Ascending aorta (tissue), 2 donors: ENCODE measurements around the gene CDCA8. TPM values are rescaled to one million over a fixed set of nuclear protein-coding genes. Genes with fewer than 3 reads are reported as not detected.
A peak's percentile ranks its signal among the peaks of the same experiment; 100 is the strongest.
"Not testable (repeated sequence)": the region's sequence is repeated elsewhere in the genome, so short reads cannot be mapped to it uniquely, and the experiment has no call there.

Experiments
- DNase-seq, 2 donors: peaks; one replicate each; pipeline ENCODE4 v3.0.0-alpha.2; 2019; ENCODE audit warnings: low spot score in 2 of 2
- H3K27ac ChIP-seq, 2 donors: fragments of 200-600 bp; sonication (generic); one replicate each; pipeline ENCODE4 v1.5.1; 2016 to 2017; ENCODE audit warnings: mild to moderate bottlenecking in 1 of 2
- H3K27me3 ChIP-seq: fragments of 200-600 bp; sonication (generic); one replicate; pipeline ENCODE4 v1.5.1; 2017
- H3K36me3 ChIP-seq, 2 donors: fragments of 200-600 bp; sonication (generic); one replicate each; pipeline ENCODE4 v1.5.1; 2016
- H3K4me1 ChIP-seq, 2 donors: fragments of 200-600 bp; sonication (generic); one replicate each; pipeline ENCODE4 v1.5.1; 2016 to 2017; ENCODE audit warnings: mild to moderate bottlenecking in 1 of 2
- H3K4me3 ChIP-seq, 2 donors: fragments of 200-600 bp; sonication (generic); one replicate each; pipeline ENCODE4 v1.5.1; 2016 to 2017; ENCODE audit warnings: mild to moderate bottlenecking in 1 of 2
- H3K9me3 ChIP-seq, 2 donors: fragments of 200-600 bp; sonication (generic); one replicate each; pipeline ENCODE4 v1.5.1; 2016
- intact Hi-C: fragments of 100-400 bp; cut with DNase I; formaldehyde crosslinking; loops from one replicate; pipeline ENCODE4 v1.15.1; 2023
- total RNA-seq: library from RNA; depleted of rRNA; stranded (reverse); fragments of >200 nt; gene quantifications from one replicate; pipeline ENCODE4 v1.1.0, GENCODE V29; 2016
- TF ChIP-seq, protein P1 (sequence below), 3 experiments: fragments of 200-600 bp in 2 of 3; fragments of 450-650 bp in 1 of 3; sonication (generic) in 2 of 3; IDR thresholded peaks; one replicate each; pipeline ENCODE4 v1.5.1; 2016 to 2019; ENCODE audit warnings: antibody characterized with exemption in 3 of 3, mild to moderate bottlenecking in 1 of 3, moderate library complexity in 1 of 3

Gene CDCA8
- total RNA-seq, 1 donor from 2014 or later, result 0.75 TPM

DNA sequence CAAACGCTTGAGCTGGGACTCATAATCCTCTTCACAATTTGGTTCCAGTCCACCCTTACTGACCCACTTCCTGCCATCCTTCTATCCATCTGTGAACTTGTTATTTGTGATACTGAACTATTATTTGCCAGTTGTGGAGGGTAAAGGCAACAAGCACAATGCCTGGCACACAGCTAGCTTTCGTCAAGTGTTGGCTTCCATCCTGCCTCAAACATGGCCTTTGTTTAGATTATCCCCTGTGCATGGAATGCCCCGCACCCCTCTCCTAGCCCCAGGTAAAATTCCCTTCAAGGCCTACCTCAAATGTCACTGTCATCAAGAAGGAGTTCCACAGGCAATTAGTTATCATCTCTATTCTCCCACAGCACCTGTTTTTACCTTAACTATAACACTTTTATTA lies 11.4 kb upstream of the CDCA8 start:
- H3K9me3 ChIP-seq, result no peaks in the 10 kb centered on the region
- no peak for DNase-seq
- H3K4me1 ChIP-seq, result no peaks in the 10 kb centered on the region
- peaks cover 14 to 33% of the 10 kb centered on the region in 2 donors for H3K36me3 ChIP-seq
- H3K27ac ChIP-seq, result no peak overlapping the region
- H3K4me3 ChIP-seq, result no peak overlapping the region
- TF ChIP-seq, protein P1, sequence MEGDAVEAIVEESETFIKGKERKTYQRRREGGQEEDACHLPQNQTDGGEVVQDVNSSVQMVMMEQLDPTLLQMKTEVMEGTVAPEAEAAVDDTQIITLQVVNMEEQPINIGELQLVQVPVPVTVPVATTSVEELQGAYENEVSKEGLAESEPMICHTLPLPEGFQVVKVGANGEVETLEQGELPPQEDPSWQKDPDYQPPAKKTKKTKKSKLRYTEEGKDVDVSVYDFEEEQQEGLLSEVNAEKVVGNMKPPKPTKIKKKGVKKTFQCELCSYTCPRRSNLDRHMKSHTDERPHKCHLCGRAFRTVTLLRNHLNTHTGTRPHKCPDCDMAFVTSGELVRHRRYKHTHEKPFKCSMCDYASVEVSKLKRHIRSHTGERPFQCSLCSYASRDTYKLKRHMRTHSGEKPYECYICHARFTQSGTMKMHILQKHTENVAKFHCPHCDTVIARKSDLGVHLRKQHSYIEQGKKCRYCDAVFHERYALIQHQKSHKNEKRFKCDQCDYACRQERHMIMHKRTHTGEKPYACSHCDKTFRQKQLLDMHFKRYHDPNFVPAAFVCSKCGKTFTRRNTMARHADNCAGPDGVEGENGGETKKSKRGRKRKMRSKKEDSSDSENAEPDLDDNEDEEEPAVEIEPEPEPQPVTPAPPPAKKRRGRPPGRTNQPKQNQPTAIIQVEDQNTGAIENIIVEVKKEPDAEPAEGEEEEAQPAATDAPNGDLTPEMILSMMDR (IDR thresholded peaks at IDR 0.05), result no peak
- H3K27me3 ChIP-seq, result no peaks in the 10 kb centered on the region
- intact Hi-C loops, result loop anchor here (5.0 kb wide), 1 partner anchor 229 kb away; no protein-coding TSS in a partner anchor

DNA sequence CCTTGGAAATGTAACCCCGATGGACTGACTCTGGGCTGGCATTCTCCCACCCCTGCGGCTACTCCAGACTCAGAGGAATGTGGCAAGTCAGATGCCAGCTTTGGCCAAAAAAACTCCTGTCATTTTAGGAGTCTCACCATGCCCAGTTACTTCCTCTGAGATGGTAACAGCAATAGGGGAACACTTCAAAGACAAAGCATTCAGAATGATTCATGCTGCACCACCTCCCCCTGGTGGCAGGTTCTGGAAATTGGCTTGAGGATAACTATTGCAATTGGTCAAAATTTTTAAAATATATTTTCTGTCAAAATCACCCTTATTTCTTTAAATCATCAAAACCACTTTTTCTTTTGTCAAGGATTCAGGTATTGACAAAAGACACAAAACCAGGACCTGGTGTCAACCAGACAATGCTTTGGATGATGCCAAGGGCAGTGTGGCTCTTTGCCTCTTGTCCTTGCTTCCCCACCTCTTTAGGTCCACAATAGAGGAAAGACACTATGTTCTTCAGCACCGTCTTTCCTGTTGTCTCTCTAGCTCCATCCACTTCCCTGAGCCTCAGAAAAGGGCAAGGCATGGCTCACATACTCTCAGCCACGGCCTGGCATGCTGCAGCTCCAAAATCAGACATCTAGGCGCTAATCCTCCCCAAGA lies 9.9 kb upstream of the CDCA8 start:
- peak in 1 of 2 donors; percentile 84 for DNase-seq
- Histone ChIP-seq H3K4me3 (no peak overlapping the region), H3K4me1 (no peaks in the 10 kb centered on the region), H3K27me3 (no peaks in the 10 kb centered on the region), H3K36me3 (peaks cover 14 to 46% of the 10 kb centered on the region in 2 donors), H3K9me3 (no peaks in the 10 kb centered on the region), H3K27ac (peak overlapping the region in 1 of 2 donors; percentile 44)
- TF ChIP-seq, protein P1 (IDR thresholded peaks at IDR 0.05), result peak; percentile 67 to 85 (median 76)
- intact Hi-C loops, result loop anchor here (2.0 to 5.0 kb wide), 2 partner anchors 88 to 230 kb away; partner anchors contain the start of gene GNL2

DNA sequence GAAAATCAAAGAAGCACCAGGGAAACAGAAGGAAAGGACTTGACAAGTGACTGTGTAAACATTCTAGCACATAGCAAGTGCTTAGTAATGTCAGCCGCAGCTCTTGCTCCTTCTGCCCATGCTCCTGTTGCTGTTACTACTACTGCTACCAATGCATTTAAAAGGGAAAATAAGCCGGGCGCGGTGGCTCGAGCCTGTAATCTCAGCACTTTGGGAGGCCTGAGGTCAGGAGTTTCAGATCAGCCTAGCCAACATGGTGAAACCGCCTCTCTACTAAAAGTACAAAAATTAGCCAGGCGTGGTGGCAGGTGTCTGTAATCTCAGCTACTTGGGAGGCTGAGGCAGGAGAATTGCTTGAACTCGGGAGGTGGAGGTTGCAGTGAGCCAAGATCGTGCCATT lies 8.1 kb upstream of the CDCA8 start:
- H3K36me3 ChIP-seq, result peaks cover 14 to 49% of the 10 kb centered on the region in 2 donors
- intact Hi-C loops, result loop anchor here (5.0 kb wide), 1 partner anchor 232 kb away; no protein-coding TSS in a partner anchor
- H3K9me3 ChIP-seq, H3K27me3 ChIP-seq, H3K27ac ChIP-seq, H3K4me3 ChIP-seq, DNase-seq, H3K4me1 ChIP-seq: not testable (repeated sequence)

DNA sequence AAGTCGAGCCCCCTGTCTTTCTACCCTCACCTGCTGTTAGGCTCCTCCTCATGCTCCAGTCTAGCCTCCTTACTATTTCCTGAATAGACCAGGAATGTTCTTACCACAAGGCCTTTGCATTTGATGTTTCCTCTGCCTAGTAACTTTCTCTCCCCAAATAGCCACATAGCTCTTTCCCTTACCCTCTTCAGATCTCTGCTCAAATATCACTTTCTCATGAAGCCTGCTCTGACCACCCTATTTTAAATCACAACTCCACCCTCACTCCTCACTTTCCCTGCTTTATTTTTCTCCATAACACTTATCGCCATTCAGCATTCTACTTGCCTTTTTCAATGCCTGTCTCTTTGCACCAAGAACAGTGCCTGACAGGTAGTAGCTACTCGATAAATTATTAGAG lies 6.6 kb upstream of the CDCA8 start:
- peaks cover 14 to 49% of the 10 kb centered on the region in 2 donors for H3K36me3 ChIP-seq
- no peaks in the 10 kb centered on the region for H3K27me3 ChIP-seq
- TF ChIP-seq, protein P1 (IDR thresholded peaks at IDR 0.05), result no peak
- no peak for DNase-seq
- H3K4me3 ChIP-seq, result no peak overlapping the region
- H3K9me3 ChIP-seq, result no peaks in the 10 kb centered on the region
- intact Hi-C loops, result no loop called here
- peaks cover 7 to 10% of the 10 kb centered on the region in 2 donors for H3K4me1 ChIP-seq
- H3K27ac ChIP-seq, result no peak overlapping the region

DNA sequence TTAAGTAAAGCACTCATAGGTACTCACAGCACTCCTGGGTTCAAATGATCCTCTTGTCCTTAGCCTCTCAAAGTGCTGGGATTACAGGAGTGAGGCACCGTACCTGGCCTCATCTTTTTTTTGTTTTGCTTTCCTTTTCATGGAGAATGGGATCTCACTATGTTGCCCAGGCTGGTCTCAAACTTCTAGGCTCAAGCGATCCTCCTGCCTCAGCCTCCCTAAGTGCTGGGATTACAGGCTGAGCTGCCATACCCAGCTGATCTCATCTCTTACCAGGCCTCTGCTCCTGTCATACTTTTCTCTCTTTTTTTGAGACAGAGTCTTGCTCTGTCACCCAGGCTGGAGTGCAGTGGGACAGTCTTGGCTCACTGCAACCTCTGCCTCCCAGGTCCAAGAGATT lies 4.6 kb upstream of the CDCA8 start:
- H3K27ac ChIP-seq, H3K27me3 ChIP-seq, H3K4me3 ChIP-seq, intact Hi-C loops, H3K9me3 ChIP-seq, DNase-seq: not testable (repeated sequence)
- H3K36me3 ChIP-seq, result peaks cover 14 to 40% of the 10 kb centered on the region in 2 donors
- H3K4me1 ChIP-seq, result peaks cover 13 to 20% of the 10 kb centered on the region in 2 donors

DNA sequence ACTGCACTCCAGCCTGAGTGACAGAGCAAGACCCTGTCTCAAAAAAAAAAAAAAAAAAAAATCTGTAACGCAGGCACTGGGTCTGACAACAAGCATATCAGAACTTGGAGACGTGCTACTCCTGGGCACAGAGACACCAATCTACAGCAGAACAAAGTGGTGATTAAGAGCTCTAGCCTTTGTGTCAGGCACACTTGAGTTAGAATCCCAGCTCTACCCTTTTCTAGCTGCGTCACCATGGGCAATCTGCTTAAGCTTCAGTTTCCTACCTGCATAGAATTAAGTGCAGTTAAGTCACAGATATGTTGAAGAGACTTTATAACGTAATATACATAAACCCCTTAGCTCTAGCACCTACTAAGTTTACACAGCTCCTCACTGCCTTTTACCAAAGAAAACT lies 3.4 kb upstream of the CDCA8 start:
- H3K36me3 ChIP-seq, result peaks cover 4 to 30% of the 10 kb centered on the region in 2 donors
- no peak overlapping the region for H3K27ac ChIP-seq
- H3K4me1 ChIP-seq, result peaks cover 13 to 22% of the 10 kb centered on the region in 2 donors
- TF ChIP-seq, protein P1 (IDR thresholded peaks at IDR 0.05), result no peak
- H3K4me3 ChIP-seq, result peak overlapping the region in 1 of 2 donors; percentile 72
- no peak for DNase-seq
- intact Hi-C loops, result no loop called here
- H3K27me3 ChIP-seq, result no peaks in the 10 kb centered on the region
- H3K9me3 ChIP-seq, result no peaks in the 10 kb centered on the region
